HEK293 (cell line): ENCODE results near the gene SLC25A45.

Experiments
- BCL11B ChIP-seq: fragments of 450-650 bp; formaldehyde crosslinking; IDR thresholded peaks from 2 replicates; pipeline ENCODE4 v1.5.1; 2016; ENCODE audit warnings: low read depth, missing biosample characterization, missing genetic modification characterization
- FEZF1 ChIP-seq: fragments of 450-650 bp; formaldehyde crosslinking; IDR thresholded peaks from 2 replicates; pipeline ENCODE4 v1.5.1; 2016; ENCODE audit warnings: missing biosample characterization, missing genetic modification characterization
- GLIS1 ChIP-seq: fragments of 450-650 bp; formaldehyde crosslinking; IDR thresholded peaks from 2 replicates; pipeline ENCODE4 v1.5.1; 2016; ENCODE audit warnings: missing biosample characterization, missing genetic modification characterization
- KLF7 ChIP-seq: fragments of 450-650 bp; formaldehyde crosslinking; IDR thresholded peaks from 2 replicates; pipeline ENCODE4 v1.5.1; 2016; ENCODE audit warnings: missing biosample characterization, missing genetic modification characterization, borderline replicate concordance
- MZF1 ChIP-seq: fragments of 450-650 bp; formaldehyde crosslinking; IDR thresholded peaks from 2 replicates; pipeline ENCODE4 v1.5.1; 2017; ENCODE audit warnings: missing biosample characterization, missing genetic modification characterization, borderline replicate concordance
- WT1 ChIP-seq: fragments of 450-650 bp; formaldehyde crosslinking; IDR thresholded peaks from 2 replicates; pipeline ENCODE4 v1.5.1; 2016; ENCODE audit warnings: missing biosample characterization, missing genetic modification characterization
- ZBTB1 ChIP-seq: fragments of 450-650 bp; formaldehyde crosslinking; IDR thresholded peaks from 2 replicates; pipeline ENCODE4 v1.5.1; 2016; ENCODE audit warnings: missing biosample characterization, missing genetic modification characterization
- ZBTB20 ChIP-seq: fragments of 450-650 bp; formaldehyde crosslinking; IDR thresholded peaks from 2 replicates; pipeline ENCODE4 v1.5.1; 2016; ENCODE audit warnings: missing biosample characterization, missing genetic modification characterization
- ZBTB48 ChIP-seq: fragments of 450-650 bp; formaldehyde crosslinking; IDR thresholded peaks from 2 replicates; pipeline ENCODE4 v1.5.1; 2016; ENCODE audit warnings: missing biosample characterization, missing genetic modification characterization
- ZFP41 ChIP-seq: fragments of 450-650 bp; formaldehyde crosslinking; IDR thresholded peaks from 2 replicates; pipeline ENCODE4 v1.5.1; 2016; ENCODE audit warnings: missing biosample characterization, missing genetic modification characterization, borderline replicate concordance
- ZNF214 ChIP-seq: fragments of 450-650 bp; formaldehyde crosslinking; IDR thresholded peaks from 2 replicates; pipeline ENCODE4 v1.5.1; 2017; ENCODE audit warnings: missing biosample characterization, mild to moderate bottlenecking, missing genetic modification characterization, borderline replicate concordance
- ZNF24 ChIP-seq: fragments of 450-650 bp; formaldehyde crosslinking; IDR thresholded peaks from 2 replicates; pipeline ENCODE4 v1.5.1; 2016; ENCODE audit warnings: missing biosample characterization, missing genetic modification characterization
- ZNF302 ChIP-seq: fragments of 450-650 bp; formaldehyde crosslinking; IDR thresholded peaks from 2 replicates; pipeline ENCODE4 v1.5.1; 2016; ENCODE audit warnings: missing biosample characterization, missing genetic modification characterization, low read depth
- ZNF416 ChIP-seq: fragments of 450-650 bp; formaldehyde crosslinking; IDR thresholded peaks from 2 replicates; pipeline ENCODE4 v1.5.1; 2016; ENCODE audit warnings: missing biosample characterization, missing genetic modification characterization
- ZNF514 ChIP-seq: fragments of 450-650 bp; formaldehyde crosslinking; IDR thresholded peaks from 2 replicates; pipeline ENCODE4 v1.5.1; 2016; ENCODE audit warnings: missing biosample characterization, missing genetic modification characterization
- ZNF521 ChIP-seq: fragments of 450-650 bp; formaldehyde crosslinking; IDR thresholded peaks from 2 replicates; pipeline ENCODE4 v1.5.1; 2017; ENCODE audit warnings: missing biosample characterization, mild to moderate bottlenecking, missing genetic modification characterization
- ZNF529 ChIP-seq: fragments of 450-650 bp; formaldehyde crosslinking; IDR thresholded peaks from 2 replicates; pipeline ENCODE4 v1.5.1; 2017; ENCODE audit warnings: missing genetic modification characterization, missing biosample characterization; ENCODE audit not compliant: insufficient replicate concordance
- ZNF561 ChIP-seq: fragments of 450-650 bp; IDR thresholded peaks from 2 replicates; pipeline ENCODE4 v1.5.1; 2018; ENCODE audit warnings: missing biosample characterization, missing genetic modification characterization, borderline replicate concordance
- ZNF600 ChIP-seq: fragments of 450-650 bp; formaldehyde crosslinking; IDR thresholded peaks from 2 replicates; pipeline ENCODE4 v1.5.1; 2016; ENCODE audit warnings: missing biosample characterization, missing genetic modification characterization
- ZNF624 ChIP-seq: fragments of 450-650 bp; formaldehyde crosslinking; IDR thresholded peaks from 2 replicates; pipeline ENCODE4 v1.5.1; 2017; ENCODE audit warnings: missing biosample characterization, missing genetic modification characterization
- ZNF658 ChIP-seq: fragments of 450-650 bp; formaldehyde crosslinking; IDR thresholded peaks from 2 replicates; pipeline ENCODE4; 2016; ENCODE audit warnings: missing biosample characterization, missing genetic modification characterization
- ZNF785 ChIP-seq: fragments of 450-650 bp; formaldehyde crosslinking; IDR thresholded peaks from 2 replicates; pipeline ENCODE4 v1.5.1; 2016; ENCODE audit warnings: missing biosample characterization, missing genetic modification characterization
- ZSCAN30 ChIP-seq: fragments of 450-650 bp; IDR thresholded peaks from 2 replicates; pipeline ENCODE4 v1.5.1; 2018; ENCODE audit warnings: missing biosample characterization, mild to moderate bottlenecking, missing genetic modification characterization, moderate library complexity
- ZXDB ChIP-seq: fragments of 450-650 bp; formaldehyde crosslinking; IDR thresholded peaks from 2 replicates; pipeline ENCODE4 v1.5.1; 2016; ENCODE audit warnings: missing biosample characterization, missing genetic modification characterization
- TF ChIP-seq, protein P1 (sequence below): fragments of 450-650 bp; formaldehyde crosslinking; IDR thresholded peaks from 2 replicates; pipeline ENCODE4 v1.5.1; 2016; ENCODE audit warnings: missing biosample characterization, missing genetic modification characterization
- TF ChIP-seq, protein P2 (sequence below): fragments of 450-650 bp; formaldehyde crosslinking; IDR thresholded peaks from 2 replicates; pipeline ENCODE4 v1.5.1; 2016; ENCODE audit warnings: missing biosample characterization, missing genetic modification characterization, low read depth
- TF ChIP-seq, protein P3 (sequence below): fragments of 450-650 bp; formaldehyde crosslinking; IDR thresholded peaks from 2 replicates; pipeline ENCODE4 v1.5.1; 2016; ENCODE audit warnings: missing biosample characterization, missing genetic modification characterization
- TF ChIP-seq, protein P4 (sequence below): fragments of 450-650 bp; formaldehyde crosslinking; conservative IDR thresholded peaks from 2 replicates; pipeline ENCODE4 v1.5.1; 2016; ENCODE audit warnings: low read depth, missing biosample characterization, missing genetic modification characterization

The SLC25A45 gene

DNA sequence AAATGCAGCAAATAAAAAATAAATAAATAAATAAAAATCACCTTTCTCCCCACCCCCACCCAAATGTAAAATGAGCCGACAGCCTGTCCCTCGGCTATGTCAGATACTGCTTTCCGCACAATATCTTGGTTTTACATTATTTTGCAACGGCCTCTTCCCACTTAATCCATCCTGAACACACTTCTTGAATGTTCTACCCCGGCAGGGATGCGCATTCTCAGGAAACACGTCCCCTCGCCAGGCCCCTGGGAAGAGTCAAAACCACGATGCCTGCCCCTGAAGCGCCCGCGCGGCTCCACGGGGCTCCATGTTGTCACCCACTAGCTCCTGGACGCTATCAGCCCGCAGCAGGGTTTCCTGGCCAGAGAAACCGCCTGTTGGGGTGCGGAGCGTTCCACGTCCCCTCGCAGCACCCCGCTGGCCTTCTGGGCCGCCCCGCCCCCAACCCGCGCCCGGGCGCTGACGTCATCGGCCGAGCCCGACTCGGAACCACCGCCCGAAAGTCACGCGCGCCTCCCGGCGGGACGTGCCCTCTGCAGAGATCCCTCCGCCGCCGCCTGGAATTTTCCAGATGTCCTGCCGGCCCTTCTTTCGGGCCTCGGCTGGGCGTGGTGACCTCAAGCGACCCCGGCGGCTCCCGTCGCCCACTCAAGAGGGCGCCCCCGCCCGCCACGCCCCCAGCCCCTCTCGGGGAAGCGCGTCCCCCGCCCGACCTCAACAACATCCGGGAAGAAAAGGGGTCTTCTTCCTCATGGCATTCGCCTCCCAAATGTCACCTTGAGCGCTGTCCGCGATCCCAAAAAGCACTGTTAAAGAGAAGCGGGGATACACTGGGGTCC is 39.6 kb upstream of the SLC25A45 start (continued):
- TF ChIP-seq ZSCAN30 (tag by site-specific recombination) (peak; percentile 72), ZNF658 (no peak), ZXDB (tag by site-specific recombination) (peak; percentile 88), GLIS1 (tag by site-specific recombination) (0 out of 2 replicates have a peak, but pooled peaks have one; percentile 19), ZBTB48 (tag by site-specific recombination) (peak; percentile 11; the same call in 1 of the 2 replicates), FEZF1 (tag by site-specific recombination) (no peak; the same call in 1 of the 2 replicates), ZBTB20 (tag by site-specific recombination) (peak; percentile 42; the same call in 1 of the 2 replicates), ZNF561 (no peak), ZNF214 (tag by site-specific recombination) (no peak), ZNF302 (no peak), ZNF624 (tag by site-specific recombination) (no peak), ZNF514 (tag by site-specific recombination) (no peak), ZNF529 (no peak), BCL11B (tag by site-specific recombination) (peak; percentile 89), WT1 (peak; percentile 81), ZNF416 (tag by site-specific recombination) (no peak), ZNF24 (tag by site-specific recombination) (peak; percentile 66), ZBTB1 (tag by site-specific recombination) (peak; percentile 96), KLF7 (tag by site-specific recombination) (peak; percentile 85; the same call in 1 of the 2 replicates), MZF1 (tag by site-specific recombination) (0 out of 2 replicates have a peak, but pooled peaks have one; percentile 18), ZNF600 (tag by site-specific recombination) (peak; percentile 75), ZFP41 (tag by site-specific recombination) (no peak), ZNF521 (tag by site-specific recombination) (no peak), ZNF785 (tag by site-specific recombination) (no peak)
- TF ChIP-seq, protein P1, sequence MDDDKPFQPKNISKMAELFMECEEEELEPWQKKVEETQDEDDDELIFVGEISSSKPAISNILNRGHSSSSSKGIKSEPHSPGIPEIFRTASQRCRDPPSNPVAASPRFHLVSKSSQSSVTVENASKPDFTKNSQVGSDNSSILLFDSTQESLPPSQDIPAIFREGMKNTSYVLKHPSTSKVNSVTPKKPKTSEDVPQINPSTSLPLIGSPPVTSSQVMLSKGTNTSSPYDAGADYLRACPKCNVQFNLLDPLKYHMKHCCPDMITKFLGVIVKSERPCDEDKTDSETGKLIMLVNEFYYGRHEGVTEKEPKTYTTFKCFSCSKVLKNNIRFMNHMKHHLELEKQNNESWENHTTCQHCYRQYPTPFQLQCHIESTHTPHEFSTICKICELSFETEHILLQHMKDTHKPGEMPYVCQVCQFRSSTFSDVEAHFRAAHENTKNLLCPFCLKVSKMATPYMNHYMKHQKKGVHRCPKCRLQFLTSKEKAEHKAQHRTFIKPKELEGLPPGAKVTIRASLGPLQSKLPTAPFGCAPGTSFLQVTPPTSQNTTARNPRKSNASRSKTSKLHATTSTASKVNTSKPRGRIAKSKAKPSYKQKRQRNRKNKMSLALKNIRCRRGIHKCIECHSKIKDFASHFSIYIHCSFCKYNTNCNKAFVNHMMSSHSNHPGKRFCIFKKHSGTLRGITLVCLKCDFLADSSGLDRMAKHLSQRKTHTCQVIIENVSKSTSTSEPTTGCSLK, result no peak
- TF ChIP-seq, protein P2, sequence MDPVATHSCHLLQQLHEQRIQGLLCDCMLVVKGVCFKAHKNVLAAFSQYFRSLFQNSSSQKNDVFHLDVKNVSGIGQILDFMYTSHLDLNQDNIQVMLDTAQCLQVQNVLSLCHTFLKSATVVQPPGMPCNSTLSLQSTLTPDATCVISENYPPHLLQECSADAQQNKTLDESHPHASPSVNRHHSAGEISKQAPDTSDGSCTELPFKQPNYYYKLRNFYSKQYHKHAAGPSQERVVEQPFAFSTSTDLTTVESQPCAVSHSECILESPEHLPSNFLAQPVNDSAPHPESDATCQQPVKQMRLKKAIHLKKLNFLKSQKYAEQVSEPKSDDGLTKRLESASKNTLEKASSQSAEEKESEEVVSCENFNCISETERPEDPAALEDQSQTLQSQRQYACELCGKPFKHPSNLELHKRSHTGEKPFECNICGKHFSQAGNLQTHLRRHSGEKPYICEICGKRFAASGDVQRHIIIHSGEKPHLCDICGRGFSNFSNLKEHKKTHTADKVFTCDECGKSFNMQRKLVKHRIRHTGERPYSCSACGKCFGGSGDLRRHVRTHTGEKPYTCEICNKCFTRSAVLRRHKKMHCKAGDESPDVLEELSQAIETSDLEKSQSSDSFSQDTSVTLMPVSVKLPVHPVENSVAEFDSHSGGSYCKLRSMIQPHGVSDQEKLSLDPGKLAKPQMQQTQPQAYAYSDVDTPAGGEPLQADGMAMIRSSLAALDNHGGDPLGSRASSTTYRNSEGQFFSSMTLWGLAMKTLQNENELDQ (tag by site-specific recombination), result no peak
- TF ChIP-seq, protein P3, sequence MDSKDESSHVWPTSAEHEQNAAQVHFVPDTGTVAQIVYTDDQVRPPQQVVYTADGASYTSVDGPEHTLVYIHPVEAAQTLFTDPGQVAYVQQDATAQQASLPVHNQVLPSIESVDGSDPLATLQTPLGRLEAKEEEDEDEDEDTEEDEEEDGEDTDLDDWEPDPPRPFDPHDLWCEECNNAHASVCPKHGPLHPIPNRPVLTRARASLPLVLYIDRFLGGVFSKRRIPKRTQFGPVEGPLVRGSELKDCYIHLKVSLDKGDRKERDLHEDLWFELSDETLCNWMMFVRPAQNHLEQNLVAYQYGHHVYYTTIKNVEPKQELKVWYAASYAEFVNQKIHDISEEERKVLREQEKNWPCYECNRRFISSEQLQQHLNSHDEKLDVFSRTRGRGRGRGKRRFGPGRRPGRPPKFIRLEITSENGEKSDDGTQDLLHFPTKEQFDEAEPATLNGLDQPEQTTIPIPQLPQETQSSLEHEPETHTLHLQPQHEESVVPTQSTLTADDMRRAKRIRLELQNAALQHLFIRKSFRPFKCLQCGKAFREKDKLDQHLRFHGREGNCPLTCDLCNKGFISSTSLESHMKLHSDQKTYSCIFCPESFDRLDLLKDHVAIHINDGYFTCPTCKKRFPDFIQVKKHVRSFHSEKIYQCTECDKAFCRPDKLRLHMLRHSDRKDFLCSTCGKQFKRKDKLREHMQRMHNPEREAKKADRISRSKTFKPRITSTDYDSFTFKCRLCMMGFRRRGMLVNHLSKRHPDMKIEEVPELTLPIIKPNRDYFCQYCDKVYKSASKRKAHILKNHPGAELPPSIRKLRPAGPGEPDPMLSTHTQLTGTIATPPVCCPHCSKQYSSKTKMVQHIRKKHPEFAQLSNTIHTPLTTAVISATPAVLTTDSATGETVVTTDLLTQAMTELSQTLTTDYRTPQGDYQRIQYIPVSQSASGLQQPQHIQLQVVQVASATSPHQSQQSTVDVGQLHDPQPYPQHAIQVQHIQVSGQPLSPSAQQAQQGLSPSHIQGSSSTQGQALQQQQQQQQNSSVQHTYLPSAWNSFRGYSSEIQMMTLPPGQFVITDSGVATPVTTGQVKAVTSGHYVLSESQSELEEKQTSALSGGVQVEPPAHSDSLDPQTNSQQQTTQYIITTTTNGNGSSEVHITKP (tag by site-specific recombination), result peak; percentile 37; the same call in 1 of the 2 replicates
- TF ChIP-seq, protein P4, sequence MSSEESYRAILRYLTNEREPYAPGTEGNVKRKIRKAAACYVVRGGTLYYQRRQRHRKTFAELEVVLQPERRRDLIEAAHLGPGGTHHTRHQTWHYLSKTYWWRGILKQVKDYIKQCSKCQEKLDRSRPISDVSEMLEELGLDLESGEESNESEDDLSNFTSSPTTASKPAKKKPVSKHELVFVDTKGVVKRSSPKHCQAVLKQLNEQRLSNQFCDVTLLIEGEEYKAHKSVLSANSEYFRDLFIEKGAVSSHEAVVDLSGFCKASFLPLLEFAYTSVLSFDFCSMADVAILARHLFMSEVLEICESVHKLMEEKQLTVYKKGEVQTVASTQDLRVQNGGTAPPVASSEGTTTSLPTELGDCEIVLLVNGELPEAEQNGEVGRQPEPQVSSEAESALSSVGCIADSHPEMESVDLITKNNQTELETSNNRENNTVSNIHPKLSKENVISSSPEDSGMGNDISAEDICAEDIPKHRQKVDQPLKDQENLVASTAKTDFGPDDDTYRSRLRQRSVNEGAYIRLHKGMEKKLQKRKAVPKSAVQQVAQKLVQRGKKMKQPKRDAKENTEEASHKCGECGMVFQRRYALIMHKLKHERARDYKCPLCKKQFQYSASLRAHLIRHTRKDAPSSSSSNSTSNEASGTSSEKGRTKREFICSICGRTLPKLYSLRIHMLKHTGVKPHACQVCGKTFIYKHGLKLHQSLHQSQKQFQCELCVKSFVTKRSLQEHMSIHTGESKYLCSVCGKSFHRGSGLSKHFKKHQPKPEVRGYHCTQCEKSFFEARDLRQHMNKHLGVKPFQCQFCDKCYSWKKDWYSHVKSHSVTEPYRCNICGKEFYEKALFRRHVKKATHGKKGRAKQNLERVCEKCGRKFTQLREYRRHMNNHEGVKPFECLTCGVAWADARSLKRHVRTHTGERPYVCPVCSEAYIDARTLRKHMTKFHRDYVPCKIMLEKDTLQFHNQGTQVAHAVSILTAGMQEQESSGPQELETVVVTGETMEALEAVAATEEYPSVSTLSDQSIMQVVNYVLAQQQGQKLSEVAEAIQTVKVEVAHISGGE (tag by site-specific recombination), result no peak; the same call in 1 of the 2 replicates
